BE2C (cell line): ENCODE results near the gene TPD52L1.

Experiments
- DNase-seq: peaks from one replicate; pipeline ENCODE4 v3.0.0-alpha.2; 2020
- H3K27me3 ChIP-seq: fragments of 250-450 bp; sonication (Bioruptor Pico); 2 replicates; pipeline ENCODE4 v1.5.1; 2020; ENCODE audit warnings: mild to moderate bottlenecking
- H3K36me3 ChIP-seq: fragments of 250-450 bp; sonication (Bioruptor Pico); 2 replicates; pipeline ENCODE4 v1.5.1; 2020; ENCODE audit warnings: mild to moderate bottlenecking
- H3K4me1 ChIP-seq: fragments of 250-450 bp; sonication (Bioruptor Pico); 2 replicates; pipeline ENCODE4 v1.5.1; 2020
- H3K4me3 ChIP-seq: 2 replicates; pipeline ENCODE4 v1.5.1; 2011; ENCODE audit warnings: low read depth, low read length
- H3K9me3 ChIP-seq: fragments of 250-450 bp; sonication (Bioruptor Pico); 2 replicates; pipeline ENCODE4 v1.5.1; 2020
- TF ChIP-seq, protein P1 (sequence below): IDR thresholded peaks from 2 replicates; pipeline ENCODE4 v1.5.1; 2012; ENCODE audit warnings: mild to moderate bottlenecking, low read depth, low read length

Gene TPD52L1

DNA sequence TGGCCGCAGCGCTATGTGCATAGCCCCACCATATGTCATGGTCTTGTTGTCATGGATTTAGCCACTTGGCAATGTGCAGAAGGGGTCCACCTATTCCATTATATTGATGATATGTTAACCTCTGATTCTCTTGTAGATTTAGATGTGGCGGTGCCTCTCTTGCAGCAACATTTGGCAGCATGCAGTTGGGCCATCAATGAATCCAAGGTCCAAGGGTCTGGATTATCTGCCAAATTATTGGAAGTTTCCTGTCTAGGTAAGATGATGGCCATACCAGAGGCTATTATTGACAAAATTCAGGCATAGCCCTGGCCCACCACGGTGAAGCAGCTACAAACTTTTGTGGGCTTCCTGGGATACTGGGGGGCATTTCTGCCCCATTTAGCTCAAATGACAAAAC, 116.8 kb downstream of the TPD52L1 start:
- H3K4me3 ChIP-seq, result no peak overlapping the region

DNA sequence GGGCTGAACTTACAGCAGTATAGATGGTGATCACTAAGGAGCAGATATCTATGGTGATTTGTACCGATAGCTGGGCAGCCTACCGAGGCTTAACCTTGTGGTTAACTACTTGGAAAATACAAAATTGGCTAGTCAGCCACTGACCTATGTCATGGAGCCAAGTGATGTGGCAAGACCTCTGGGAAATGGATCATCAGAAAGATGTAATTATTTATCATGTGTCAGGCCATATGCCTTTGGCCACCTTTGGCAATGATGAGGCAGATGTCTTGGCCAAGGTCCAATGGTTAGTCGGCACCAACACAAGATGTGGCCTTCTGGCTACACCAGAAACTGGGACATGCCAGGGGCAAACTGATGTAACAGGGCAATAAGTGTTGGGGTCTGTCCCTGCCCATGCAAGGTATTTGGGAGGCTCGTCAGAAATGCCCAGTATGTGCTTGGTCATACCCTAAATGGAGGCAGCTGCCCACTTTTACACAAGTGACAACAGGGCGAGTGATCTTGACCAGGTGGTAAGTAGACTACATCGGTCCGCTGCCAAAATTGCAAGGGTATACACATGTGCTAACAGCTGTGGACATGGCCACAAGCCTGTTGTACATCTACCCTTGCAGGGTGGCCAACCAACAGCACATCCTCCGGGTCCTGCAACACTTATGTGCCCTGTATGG, 118.0 kb downstream of the TPD52L1 start:
- Histone ChIP-seq H3K27me3 (no peaks in the 10 kb centered on the region), H3K4me3 (no peak overlapping the region), H3K36me3 (peaks cover 7% of the 10 kb centered on the region), H3K4me1 (peaks cover 16% of the 10 kb centered on the region), H3K9me3 (no peaks in the 10 kb centered on the region)
- DNase-seq, result no peak
- TF ChIP-seq, protein P1, sequence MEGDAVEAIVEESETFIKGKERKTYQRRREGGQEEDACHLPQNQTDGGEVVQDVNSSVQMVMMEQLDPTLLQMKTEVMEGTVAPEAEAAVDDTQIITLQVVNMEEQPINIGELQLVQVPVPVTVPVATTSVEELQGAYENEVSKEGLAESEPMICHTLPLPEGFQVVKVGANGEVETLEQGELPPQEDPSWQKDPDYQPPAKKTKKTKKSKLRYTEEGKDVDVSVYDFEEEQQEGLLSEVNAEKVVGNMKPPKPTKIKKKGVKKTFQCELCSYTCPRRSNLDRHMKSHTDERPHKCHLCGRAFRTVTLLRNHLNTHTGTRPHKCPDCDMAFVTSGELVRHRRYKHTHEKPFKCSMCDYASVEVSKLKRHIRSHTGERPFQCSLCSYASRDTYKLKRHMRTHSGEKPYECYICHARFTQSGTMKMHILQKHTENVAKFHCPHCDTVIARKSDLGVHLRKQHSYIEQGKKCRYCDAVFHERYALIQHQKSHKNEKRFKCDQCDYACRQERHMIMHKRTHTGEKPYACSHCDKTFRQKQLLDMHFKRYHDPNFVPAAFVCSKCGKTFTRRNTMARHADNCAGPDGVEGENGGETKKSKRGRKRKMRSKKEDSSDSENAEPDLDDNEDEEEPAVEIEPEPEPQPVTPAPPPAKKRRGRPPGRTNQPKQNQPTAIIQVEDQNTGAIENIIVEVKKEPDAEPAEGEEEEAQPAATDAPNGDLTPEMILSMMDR, result no peak

More for the DNA sequence above, 116.8 kb downstream of the TPD52L1 start:
- Histone ChIP-seq H3K4me1 (peaks cover 16% of the 10 kb centered on the region), H3K36me3 (peaks cover 7% of the 10 kb centered on the region), H3K27me3 (no peaks in the 10 kb centered on the region), H3K9me3 (no peaks in the 10 kb centered on the region)
- DNase-seq, result no peak
- TF ChIP-seq, protein P1, result no peak

DNA sequence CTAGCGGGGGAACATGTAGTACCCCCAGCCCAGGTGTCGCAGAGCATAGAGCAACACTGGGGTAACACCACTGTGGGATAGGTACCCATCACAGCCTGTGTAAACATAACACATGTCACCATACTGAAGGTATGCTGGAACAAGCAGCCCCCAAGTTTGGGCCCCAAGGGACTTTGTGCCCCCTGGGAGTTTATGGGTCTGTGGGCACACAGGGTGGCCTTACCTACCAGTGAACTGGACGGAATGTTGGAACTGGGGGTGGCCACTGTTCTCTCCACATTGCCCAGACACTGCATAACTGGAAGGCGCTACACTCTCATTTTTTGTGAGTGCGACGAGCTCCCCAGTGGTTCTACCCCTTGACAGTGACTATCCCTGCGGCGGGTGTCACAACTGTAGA, 119.7 kb downstream of the TPD52L1 start:
- no peak for DNase-seq
- Histone ChIP-seq H3K9me3 (no peaks in the 10 kb centered on the region), H3K36me3 (peaks cover 7% of the 10 kb centered on the region), H3K4me3 (no peak overlapping the region), H3K27me3 (no peaks in the 10 kb centered on the region), H3K4me1 (peaks cover 10% of the 10 kb centered on the region)
- TF ChIP-seq, protein P1, result no peak

DNA sequence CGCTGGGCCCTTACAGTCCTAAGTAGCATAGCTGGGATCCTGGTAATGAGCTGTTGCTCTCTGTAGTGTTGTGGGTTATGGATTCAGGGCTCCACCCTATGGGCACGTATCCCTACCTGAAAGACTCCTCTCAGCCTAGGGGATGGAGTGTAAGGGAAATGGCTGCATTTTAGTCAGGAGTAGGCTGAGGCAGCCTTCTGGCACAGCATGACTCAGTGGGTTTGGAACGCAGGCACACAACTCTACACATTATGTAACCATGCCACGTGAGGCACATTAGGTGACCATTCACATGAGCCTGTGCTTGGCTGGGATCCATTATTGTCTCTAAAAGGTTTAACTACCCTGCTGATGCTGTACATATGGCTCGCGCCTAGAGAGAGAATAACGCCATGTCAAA, 120.4 kb downstream of the TPD52L1 start:
- H3K4me1 ChIP-seq, result peaks cover 8% of the 10 kb centered on the region
- H3K36me3 ChIP-seq, result peaks cover 7% of the 10 kb centered on the region
- TF ChIP-seq, protein P1, result no peak
- no peak overlapping the region for H3K4me3 ChIP-seq
- peak; percentile 51 for DNase-seq
- no peaks in the 10 kb centered on the region for H3K9me3 ChIP-seq
- no peaks in the 10 kb centered on the region for H3K27me3 ChIP-seq

DNA sequence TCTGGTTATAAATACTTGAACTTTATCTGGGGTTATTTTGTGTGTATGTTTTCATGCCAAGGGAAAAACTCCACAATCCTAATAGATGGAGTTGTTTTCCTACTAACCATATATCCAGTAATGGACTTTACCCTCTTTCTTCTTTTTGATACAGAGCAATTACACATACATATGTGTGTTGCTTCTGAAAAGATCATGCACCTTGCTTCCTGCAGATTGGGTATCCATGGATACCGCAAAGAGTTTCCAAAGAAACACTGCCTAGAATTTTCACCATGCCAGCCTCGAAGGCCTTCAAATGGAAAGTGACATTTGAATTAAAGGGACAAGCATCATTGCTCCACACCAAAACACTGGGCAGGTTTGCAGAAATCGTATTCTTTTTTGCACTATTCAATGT, 121.4 kb downstream of the TPD52L1 start:
- TF ChIP-seq, protein P1, result no peak
- Histone ChIP-seq H3K4me3 (no peak overlapping the region), H3K27me3 (no peaks in the 10 kb centered on the region), H3K9me3 (no peaks in the 10 kb centered on the region), H3K4me1 (peaks cover 8% of the 10 kb centered on the region), H3K36me3 (peaks cover 7% of the 10 kb centered on the region)
- no peak for DNase-seq

DNA sequence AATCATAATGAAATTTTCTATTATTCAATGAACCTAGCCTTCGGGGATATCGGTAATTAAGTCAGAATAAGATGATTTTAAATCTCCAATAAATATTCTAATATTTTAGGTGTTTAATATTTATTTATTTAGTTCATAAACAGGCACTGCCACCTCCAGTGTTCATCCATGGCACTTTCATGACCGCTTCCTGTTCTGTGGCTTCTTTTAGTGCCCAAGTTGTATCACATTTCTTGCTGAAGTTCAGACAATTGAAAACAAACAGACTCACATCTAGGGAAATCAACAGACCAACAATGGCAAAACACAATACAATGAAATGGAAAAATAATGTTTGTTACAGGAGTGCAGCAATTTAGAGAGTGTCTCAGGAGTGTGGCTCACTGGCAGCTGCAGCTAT, 122.2 kb downstream of the TPD52L1 start:
- no peak for DNase-seq
- TF ChIP-seq, protein P1, result no peak
- Histone ChIP-seq H3K4me3 (no peak overlapping the region), H3K36me3 (peaks cover 15% of the 10 kb centered on the region), H3K9me3 (no peaks in the 10 kb centered on the region), H3K27me3 (no peaks in the 10 kb centered on the region), H3K4me1 (peaks cover 8% of the 10 kb centered on the region)
